CD4-positive, alpha-beta T cell treated with Interleukin-6 for 4 hours (primary cell): ENCODE measurements around the gene OR5B21.

Source experiments
- DNase-seq: peaks from one replicate; pipeline ENCODE4 v3.0.0-alpha.2; 2020; ENCODE audit warnings: mixed read lengths

OR5B21 gene

GRCh38 chr11:58508005-58508404 lies at the start of gene OR5B21:
Gene OR5B21 (minus strand): TSS chr11:58508105. CDS start chr11:58508105, 0 bp downstream.
- no peak for DNase-seq

- no peak for DNase-seq
Measured at GRCh38 chr11:58549644-58550043, 41.7 kb upstream of the OR5B21 start.

GRCh38 chr11:58546841-58547240 lies 38.9 kb upstream of the OR5B21 start:
- no peak for DNase-seq

GRCh38 chr11:58531865-58532341 lies 24.0 kb upstream of the OR5B21 start:
- no peak for DNase-seq

- DNase-seq = peak; percentile 62
Measured at GRCh38 chr11:58530236-58530635, 22.3 kb upstream of the OR5B21 start.

- no peak for DNase-seq
Measured at GRCh38 chr11:58527429-58527828, 19.5 kb upstream of the OR5B21 start.

- DNase-seq = no peak
Measured at GRCh38 chr11:58526721-58527120, 18.8 kb upstream of the OR5B21 start.

- DNase-seq = peak; percentile 42
Measured at GRCh38 chr11:58525037-58525614, 17.2 kb upstream of the OR5B21 start.

- DNase-seq = peak; percentile 52
Measured at GRCh38 chr11:58524232-58525036, 16.5 kb upstream of the OR5B21 start.

GRCh38 chr11:58513747-58514367 lies 6.0 kb upstream of the OR5B21 start:
- DNase-seq = no peak

GRCh38 chr11:58511636-58512035 lies 3.7 kb upstream of the OR5B21 start:
- no peak for DNase-seq

- no peak for DNase-seq
Measured at GRCh38 chr11:58509748-58510147, 1.8 kb upstream of the OR5B21 start.

GRCh38 chr11:58508814-58509213 lies 909 bp upstream of the OR5B21 start:
- DNase-seq = no peak

GRCh38 chr11:58507355-58507754 lies 550 bp downstream of the OR5B21 start:
- no peak for DNase-seq

- DNase-seq = no peak
Measured at GRCh38 chr11:58506935-58507334, 970 bp downstream of the OR5B21 start.

- no peak for DNase-seq
Measured at GRCh38 chr11:58505849-58506248, 2.1 kb downstream of the OR5B21 start.

GRCh38 chr11:58504232-58504631 lies 3.7 kb downstream of the OR5B21 start:
- no peak for DNase-seq

- DNase-seq = no peak
Measured at GRCh38 chr11:58503361-58503856, 4.5 kb downstream of the OR5B21 start.

GRCh38 chr11:58502004-58502403 lies 5.9 kb downstream of the OR5B21 start:
- DNase-seq = no peak

- peak; percentile 29 for DNase-seq
Measured at GRCh38 chr11:58498464-58498863, 9.4 kb downstream of the OR5B21 start.

GRCh38 chr11:58497951-58498350 lies 10.0 kb downstream of the OR5B21 start:
- no peak for DNase-seq

- no peak for DNase-seq
Measured at GRCh38 chr11:58495906-58496305, 12.0 kb downstream of the OR5B21 start.

- no peak for DNase-seq
Measured at GRCh38 chr11:58494101-58494500, 13.8 kb downstream of the OR5B21 start.

- no peak for DNase-seq
Measured at GRCh38 chr11:58493676-58494075, 14.2 kb downstream of the OR5B21 start.
